ENCODE measurements around the gene IL4R. TPM values are rescaled to one million over a fixed set of nuclear protein-coding genes. Genes with fewer than 3 reads are reported as not detected.

IL4R gene
- total RNA-seq, 2 donors from 2014 or later: 11.9 to 35.5 TPM

DNA sequence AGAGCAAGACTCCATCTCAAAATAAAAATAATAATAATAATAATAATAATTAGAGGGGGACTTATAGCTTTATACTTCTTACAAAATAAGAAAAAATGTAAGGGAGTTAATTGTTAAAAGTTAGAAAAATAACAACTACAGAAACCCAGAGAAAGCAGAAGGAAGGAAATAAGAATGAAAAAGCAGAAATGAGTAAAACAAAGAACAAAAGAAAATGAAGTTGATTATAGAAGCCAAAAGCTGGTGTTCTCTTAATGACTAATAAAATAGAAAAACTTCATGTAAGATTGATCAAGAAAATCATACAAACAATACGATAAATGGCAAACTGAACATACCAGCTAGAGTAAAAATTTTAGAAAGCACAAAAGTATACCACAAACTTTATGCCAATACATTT lies 38.4 kb upstream of the IL4R start:
- TF ChIP-seq, protein P1, sequence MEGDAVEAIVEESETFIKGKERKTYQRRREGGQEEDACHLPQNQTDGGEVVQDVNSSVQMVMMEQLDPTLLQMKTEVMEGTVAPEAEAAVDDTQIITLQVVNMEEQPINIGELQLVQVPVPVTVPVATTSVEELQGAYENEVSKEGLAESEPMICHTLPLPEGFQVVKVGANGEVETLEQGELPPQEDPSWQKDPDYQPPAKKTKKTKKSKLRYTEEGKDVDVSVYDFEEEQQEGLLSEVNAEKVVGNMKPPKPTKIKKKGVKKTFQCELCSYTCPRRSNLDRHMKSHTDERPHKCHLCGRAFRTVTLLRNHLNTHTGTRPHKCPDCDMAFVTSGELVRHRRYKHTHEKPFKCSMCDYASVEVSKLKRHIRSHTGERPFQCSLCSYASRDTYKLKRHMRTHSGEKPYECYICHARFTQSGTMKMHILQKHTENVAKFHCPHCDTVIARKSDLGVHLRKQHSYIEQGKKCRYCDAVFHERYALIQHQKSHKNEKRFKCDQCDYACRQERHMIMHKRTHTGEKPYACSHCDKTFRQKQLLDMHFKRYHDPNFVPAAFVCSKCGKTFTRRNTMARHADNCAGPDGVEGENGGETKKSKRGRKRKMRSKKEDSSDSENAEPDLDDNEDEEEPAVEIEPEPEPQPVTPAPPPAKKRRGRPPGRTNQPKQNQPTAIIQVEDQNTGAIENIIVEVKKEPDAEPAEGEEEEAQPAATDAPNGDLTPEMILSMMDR (IDR thresholded peaks at IDR 0.05): no peak
- no peaks in the 10 kb centered on the region for H3K4me1 ChIP-seq
- no peak for DNase-seq (ENCODE audit: low spot score)
- H3K9me3 ChIP-seq: no peaks in the 10 kb centered on the region
- no peaks in the 10 kb centered on the region for H3K27me3 ChIP-seq
- no peaks in the 10 kb centered on the region for H3K36me3 ChIP-seq
- no peak overlapping the region for H3K27ac ChIP-seq
- no peak overlapping the region for H3K4me3 ChIP-seq

DNA sequence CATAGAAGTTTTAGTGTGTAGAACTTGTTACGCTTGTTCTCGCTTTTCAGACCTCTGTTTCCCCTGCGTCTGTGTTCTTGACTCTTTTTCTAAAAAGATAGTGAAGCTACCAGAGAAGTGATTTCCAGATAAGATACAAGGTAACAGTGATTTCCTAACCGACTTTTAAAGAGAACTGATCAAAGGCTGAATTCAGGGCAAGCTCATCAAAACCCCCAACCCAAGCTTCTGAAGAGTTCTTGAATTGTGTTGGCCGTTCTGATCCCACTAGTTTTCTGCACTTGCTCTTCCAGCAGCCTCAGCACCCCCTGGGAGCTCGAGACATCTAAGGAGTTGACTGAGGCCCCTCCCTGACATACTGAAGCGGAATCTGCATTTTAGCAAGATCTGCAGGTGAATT lies 32.5 kb upstream of the IL4R start:
- H3K36me3 ChIP-seq: no peaks in the 10 kb centered on the region
- DNase-seq (ENCODE audit: low spot score): peak; percentile 11
- H3K27ac ChIP-seq: no peak overlapping the region
- no peaks in the 10 kb centered on the region for H3K27me3 ChIP-seq
- H3K4me1 ChIP-seq: peaks cover 0 to 4% of the 10 kb centered on the region in 2 donors
- no peaks in the 10 kb centered on the region for H3K9me3 ChIP-seq
- no peak overlapping the region for H3K4me3 ChIP-seq
- TF ChIP-seq, protein P1 (IDR thresholded peaks at IDR 0.05): no peak

DNA sequence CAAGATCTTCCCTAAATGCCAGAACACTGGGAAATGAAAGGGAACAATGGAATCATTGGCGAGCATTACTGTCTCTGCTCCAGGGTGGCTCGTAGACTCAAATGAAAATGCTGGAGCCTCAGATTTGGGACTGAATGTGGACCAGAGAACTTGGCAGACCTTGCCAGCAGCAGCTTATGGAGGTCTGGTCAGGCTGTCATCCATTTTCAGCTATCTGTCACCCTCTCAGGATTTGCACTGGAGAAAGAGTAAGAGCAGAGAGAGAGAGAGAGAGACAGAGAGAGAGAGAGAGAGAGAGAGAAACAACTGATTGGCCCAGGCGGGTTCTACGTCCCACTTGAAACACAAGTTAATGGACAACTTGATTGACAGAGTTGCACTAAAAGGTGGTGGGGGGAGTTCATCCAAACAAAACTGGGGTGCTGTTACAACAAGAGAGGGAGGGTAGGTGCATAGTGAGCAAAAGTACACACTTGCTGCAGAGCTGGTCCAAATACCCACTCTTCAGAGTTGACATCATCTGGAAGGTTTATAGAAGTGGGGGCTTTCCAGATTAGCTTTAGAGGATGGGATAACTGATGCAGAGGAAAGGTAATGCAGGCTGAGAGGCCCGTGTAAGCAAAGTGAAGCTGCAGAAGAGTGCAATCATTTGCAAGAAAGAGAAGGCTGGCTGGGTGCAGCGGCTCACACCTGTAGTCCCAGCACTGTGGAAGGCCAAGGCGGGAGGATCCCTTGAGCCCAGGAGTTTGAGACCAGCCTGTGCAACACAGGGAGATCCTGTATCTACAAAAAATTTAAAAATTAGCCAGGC lies 28.7 kb upstream of the IL4R start:
- Histone ChIP-seq H3K4me3 (no peak overlapping the region), H3K9me3 (no peaks in the 10 kb centered on the region), H3K36me3 (no peaks in the 10 kb centered on the region), H3K4me1 (peaks cover 0 to 12% of the 10 kb centered on the region in 2 donors), H3K27ac (no peak overlapping the region), H3K27me3 (no peaks in the 10 kb centered on the region)
- TF ChIP-seq, protein P1 (IDR thresholded peaks at IDR 0.05): no peak
- DNase-seq (ENCODE audit: low spot score): peak; percentile 53

DNA sequence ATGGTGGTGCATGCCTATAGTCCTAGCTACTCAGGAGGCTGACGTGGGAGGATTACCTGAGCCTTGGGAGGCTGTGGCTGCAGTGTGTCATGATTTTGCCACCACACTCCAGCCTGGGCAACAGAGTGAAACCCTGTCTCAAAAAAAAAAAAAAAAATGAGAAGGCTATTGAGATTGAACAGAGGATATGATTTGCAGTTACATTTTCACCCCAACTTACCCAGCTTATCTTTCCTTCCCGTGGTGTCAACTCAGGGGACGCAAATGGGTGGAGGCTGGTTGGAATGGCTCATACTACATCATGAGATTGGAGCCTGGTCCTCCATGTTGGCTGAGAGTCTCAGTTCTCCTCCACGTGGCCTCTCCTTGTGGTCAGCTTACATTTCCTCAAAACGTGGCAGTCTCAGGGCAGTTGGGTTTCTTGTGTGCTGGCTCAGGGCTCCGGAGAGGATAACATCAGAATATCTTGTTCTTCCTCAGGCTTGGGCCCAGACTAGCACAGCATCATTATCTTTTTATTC lies 28.0 kb upstream of the IL4R start:
- Histone ChIP-seq H3K4me3 (no peak overlapping the region), H3K27me3 (no peaks in the 10 kb centered on the region), H3K27ac (peak overlapping the region in 1 of 2 donors; percentile 26), H3K4me1 (peaks cover 0 to 12% of the 10 kb centered on the region in 2 donors), H3K36me3 (no peaks in the 10 kb centered on the region), H3K9me3 (no peaks in the 10 kb centered on the region)
- TF ChIP-seq, protein P1 (IDR thresholded peaks at IDR 0.05): no peak
- peak; percentile 62 for DNase-seq (ENCODE audit: low spot score)

DNA sequence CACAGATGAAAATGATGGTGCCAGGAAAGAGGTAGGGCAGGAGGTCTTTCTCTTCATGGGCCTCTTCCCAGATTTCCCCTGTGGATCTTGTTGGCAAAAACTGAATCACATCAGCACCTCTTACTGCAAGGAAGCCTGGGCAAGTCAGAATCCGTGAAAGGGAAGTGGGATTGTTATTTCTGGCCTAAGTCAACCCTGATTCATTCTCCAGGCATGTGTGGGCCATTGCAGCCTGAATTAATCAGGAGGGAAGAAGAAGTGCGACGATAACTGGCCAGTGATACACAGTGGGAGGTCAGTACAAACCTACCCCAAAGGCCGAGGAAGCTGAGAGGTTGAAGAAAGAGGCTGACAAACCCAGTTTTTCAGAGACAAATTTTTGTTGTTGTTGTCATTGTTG lies 27.3 kb upstream of the IL4R start:
- Histone ChIP-seq H3K4me3 (no peak overlapping the region), H3K27ac (peak overlapping the region; percentile 26 to 31), H3K9me3 (no peaks in the 10 kb centered on the region), H3K27me3 (no peaks in the 10 kb centered on the region), H3K36me3 (no peaks in the 10 kb centered on the region), H3K4me1 (peaks cover 0 to 12% of the 10 kb centered on the region in 2 donors)
- TF ChIP-seq, protein P1 (IDR thresholded peaks at IDR 0.05): no peak
- DNase-seq (ENCODE audit: low spot score): peak; percentile 75

Data from right atrium auricular region (tissue), 2 donors.